NCI-H1694 (cell line): ENCODE measurements around the gene LHFPL3.
"Not testable (repeated sequence)": the region's sequence is repeated elsewhere in the genome, so short reads cannot be mapped to it uniquely, and the experiment has no call there.

Experiments used
- DNase-seq: peaks from one replicate; lab custom pipeline; 2025; lab: John Stamatoyannopoulos, UW

LHFPL3 gene

GRCh38 chr7:104934665-104935064 lies 606.3 kb downstream of the LHFPL3 start:
- DNase-seq: no peak

DNA sequence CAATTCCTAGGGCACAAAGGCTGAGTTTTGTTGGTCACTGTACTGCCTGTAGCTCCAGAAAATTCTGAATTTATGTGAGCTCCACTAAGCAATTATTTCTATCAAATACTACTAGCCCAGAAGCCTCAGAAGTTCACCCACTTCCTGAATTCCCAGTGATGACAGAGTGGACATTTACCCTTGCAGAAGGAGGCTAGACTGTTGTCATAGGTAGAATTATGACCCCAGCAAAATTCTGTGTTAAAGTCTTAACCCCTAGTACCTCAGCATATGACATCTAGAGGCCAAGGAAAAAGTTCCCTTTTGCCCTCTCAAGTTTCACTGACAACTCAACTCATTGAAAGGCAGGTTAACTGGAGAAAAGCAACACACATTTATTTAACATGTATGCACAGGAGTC lies 606.9 kb downstream of the LHFPL3 start:
- no peak for DNase-seq

DNA sequence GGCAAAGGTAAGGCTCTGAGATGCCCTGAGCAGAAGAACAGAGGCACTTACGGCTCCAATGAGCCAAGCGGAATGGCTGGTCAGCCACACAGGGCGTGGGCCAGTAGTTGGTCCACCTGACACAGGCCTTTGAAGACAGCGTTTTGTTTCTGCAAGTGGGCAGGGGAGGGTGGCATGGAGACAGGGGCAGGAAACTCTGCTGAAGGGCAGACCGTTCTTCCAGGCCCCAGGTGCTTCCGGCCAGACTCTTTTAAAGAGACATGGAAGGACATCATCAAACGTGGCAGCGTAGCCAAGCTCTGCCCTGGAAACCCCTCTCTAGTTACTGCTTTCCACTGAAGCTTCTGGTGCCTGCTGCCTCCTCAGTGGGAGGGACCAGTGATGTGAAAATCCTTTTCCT lies 608.1 kb downstream of the LHFPL3 start:
- no peak for DNase-seq

DNA sequence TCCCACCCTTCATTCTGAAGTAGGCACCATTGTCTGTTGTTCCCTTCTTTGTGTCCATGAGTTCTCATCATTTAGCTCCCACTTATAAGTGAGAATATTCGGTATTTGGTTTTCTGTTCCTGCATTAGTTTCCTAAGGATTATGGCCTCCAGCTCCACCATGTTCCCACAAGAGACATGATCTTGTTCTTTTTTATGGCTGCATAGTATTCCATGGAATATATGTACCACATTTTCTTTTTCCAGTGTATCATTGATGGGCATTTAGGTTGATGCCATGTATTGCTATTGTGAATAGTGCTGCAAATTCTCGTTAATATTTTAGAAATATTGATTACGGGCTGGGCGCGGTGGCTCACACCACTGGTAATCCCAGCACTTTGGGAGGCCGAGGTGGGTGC lies 609.1 kb downstream of the LHFPL3 start:
- not testable (repeated sequence) for DNase-seq

GRCh38 chr7:104938741-104939390 lies 610.5 kb downstream of the LHFPL3 start:
- DNase-seq: no peak

- DNase-seq: no peak
These were observed 611.8 kb downstream of the LHFPL3 start for GRCh38 chr7:104940023-104940710.

GRCh38 chr7:104943502-104944343 lies 615.3 kb downstream of the LHFPL3 start:
- no peak for DNase-seq

DNA sequence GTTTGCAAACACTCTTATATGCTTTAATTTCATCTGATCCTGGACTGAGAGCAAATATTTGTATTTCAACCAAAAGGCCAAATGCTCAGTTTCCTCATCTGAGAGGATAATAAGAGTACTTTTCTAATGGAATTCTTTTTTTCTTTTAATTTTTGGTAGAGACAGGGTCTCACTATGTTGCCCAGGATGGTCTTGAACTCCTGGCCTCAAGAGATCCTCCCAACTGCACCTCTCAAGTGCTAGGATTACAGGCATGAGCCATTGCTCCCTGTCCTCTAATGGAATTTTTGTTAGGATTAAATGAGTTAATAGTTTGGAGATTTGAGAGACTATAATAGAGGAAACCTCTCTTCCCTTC lies 617.2 kb downstream of the LHFPL3 start:
- no peak for DNase-seq

DNA sequence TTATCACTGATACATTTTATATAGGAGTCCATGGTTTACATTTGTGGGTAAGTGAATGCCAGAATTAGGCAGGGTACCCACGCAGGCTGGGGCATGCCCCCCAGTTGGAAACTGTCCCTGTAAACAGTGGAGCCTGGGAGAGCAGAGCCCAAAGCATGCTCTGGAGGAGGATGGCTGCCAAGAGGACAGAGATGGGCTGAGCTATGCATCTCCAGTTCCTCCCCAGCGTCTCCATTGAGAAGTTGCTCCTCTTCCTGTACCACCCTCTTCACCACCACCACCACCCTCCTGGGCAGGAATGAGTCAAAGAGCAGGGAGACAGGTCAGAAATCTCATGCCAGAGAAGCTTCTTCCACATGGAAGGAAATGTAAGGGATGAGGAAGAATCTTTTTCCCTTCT lies 617.9 kb downstream of the LHFPL3 start:
- DNase-seq: no peak

GRCh38 chr7:104950006-104950405 lies 621.6 kb downstream of the LHFPL3 start:
- no peak for DNase-seq

DNA sequence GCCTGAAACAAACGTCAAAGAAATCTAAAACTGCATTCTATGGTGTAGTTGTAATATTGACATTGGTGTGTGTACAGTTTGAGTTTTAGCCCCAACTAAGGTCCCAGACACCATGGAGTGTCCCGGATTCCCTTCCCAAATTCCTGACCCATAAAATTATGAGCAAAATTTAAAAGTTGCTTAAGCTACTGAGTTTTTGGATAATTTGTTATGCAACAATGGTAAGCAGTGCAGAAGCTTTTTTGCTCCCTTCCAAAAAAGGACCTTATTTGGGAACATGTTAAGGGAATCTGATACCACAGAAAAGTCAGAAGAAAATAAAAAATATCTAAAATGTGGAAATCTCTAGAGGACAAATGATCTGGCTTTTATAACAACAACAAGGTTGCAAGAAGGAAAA lies 622.4 kb downstream of the LHFPL3 start:
- DNase-seq: no peak

- no peak for DNase-seq
These were observed 623.1 kb downstream of the LHFPL3 start for GRCh38 chr7:104951546-104951945.

DNA sequence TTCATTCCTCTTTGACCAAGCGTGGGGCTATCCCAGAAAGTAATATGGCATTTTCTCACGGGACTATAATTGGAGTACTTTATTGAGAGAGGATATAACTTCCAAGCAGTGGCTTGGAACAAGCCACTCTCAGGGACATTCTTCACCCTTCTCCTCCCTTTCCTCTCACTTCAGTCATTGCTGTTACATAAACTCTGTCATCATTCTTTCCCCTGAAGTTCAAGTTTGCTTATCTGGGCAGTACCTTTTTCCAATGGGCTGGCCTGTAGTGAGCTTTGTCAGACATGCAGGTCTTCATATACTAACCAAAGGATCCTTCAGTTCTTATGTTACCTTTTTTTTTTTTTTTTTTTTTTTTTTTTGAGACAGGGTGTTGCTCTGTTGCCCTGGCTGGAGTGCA lies 626.9 kb downstream of the LHFPL3 start:
- no peak for DNase-seq
